Ectodermal cell (in vitro differentiated cells): ENCODE data around the gene TAF11L10.
"Not testable (repeated sequence)": the region's sequence is repeated elsewhere in the genome, so short reads cannot be mapped to it uniquely, and the experiment has no call there.

Experiments used
- H3K27ac ChIP-seq: 2 replicates; pipeline ENCODE4 v1.7.0; 2013; ENCODE audit warnings: mild to moderate bottlenecking, low read depth, low read length; ENCODE audit not compliant: insufficient read depth, poor library complexity, severe bottlenecking
- H3K27me3 ChIP-seq: 2 replicates; pipeline ENCODE4 v1.7.0; 2013; ENCODE audit warnings: mild to moderate bottlenecking, low read length; ENCODE audit not compliant: insufficient read depth, control insufficient read depth, poor library complexity, severe bottlenecking
- H3K36me3 ChIP-seq: one replicate; pipeline ENCODE4 v1.7.0; 2013; ENCODE audit warnings: low read length; ENCODE audit not compliant: control insufficient read depth, insufficient read depth
- H3K4me1 ChIP-seq: one replicate; pipeline ENCODE4 v1.7.0; 2013; ENCODE audit warnings: low read length; ENCODE audit not compliant: control insufficient read depth, insufficient read depth
- H3K4me3 ChIP-seq: 2 replicates; pipeline ENCODE4 v1.7.0; 2013; ENCODE audit warnings: low read depth, low read length, control low read depth; ENCODE audit not compliant: insufficient read depth
- H3K9me3 ChIP-seq: 2 replicates; pipeline ENCODE4 v1.7.0; 2013; ENCODE audit warnings: mild to moderate bottlenecking, low read length, moderate library complexity; ENCODE audit not compliant: control insufficient read depth
- WGBS, 2 experiments: methylation state at CpG; one replicate each; pipeline ENCODE4 v1.1.7; 2013; ENCODE audit warnings: missing lambda C conversion rate in 2 of 2; 5-methylcytosine and 5-hydroxymethylcytosine counted together

The TAF11L10 gene

GRCh38 chr5:17603880-17604279, 6.3 kb upstream of the TAF11L10 start, which contains the start of gene TAF11L11:
TSS of gene TAF11L11 (plus strand) at chr5:17604183.
- H3K27me3 ChIP-seq, H3K4me3 ChIP-seq, H3K36me3 ChIP-seq, H3K4me1 ChIP-seq, H3K9me3 ChIP-seq, H3K27ac ChIP-seq: not testable (repeated sequence)
- 95 to 100% methylated on average over 4 to 6 of the region's 6 CpGs for WGBS, 2 experiments

DNA sequence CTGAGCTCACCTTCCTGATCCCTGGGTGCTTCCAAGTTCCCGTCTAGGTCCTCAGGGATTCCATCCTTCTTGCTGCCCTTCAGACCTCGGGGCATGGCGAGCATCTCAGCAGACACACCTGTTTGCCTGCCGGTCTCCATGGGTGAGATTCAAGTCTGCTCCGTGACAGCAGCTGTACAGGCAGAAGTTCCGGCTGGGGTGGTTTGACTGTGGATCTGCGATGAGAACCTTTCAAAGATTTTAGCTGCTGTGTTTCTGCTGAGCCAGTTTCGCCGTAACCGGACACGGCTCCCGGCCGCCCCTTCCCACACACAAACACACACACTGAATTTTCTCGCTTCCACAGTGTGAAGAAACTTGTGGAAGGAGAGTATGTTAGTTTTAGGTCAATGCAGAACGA, 3.4 kb downstream of the TAF11L10 start, which contains the start of gene TAF11L9:
TSS of gene TAF11L9 (minus strand) at position 140 of the 400 bp plus-strand sequence.
- not testable (repeated sequence) for H3K27ac ChIP-seq, H3K9me3 ChIP-seq, H3K36me3 ChIP-seq, H3K27me3 ChIP-seq, H3K4me3 ChIP-seq, H3K4me1 ChIP-seq
- 100% methylated on average over 4 of the region's 15 CpGs; no CpG with 5 or more reads in 1 of the 2 experiments for WGBS, 2 experiments

DNA sequence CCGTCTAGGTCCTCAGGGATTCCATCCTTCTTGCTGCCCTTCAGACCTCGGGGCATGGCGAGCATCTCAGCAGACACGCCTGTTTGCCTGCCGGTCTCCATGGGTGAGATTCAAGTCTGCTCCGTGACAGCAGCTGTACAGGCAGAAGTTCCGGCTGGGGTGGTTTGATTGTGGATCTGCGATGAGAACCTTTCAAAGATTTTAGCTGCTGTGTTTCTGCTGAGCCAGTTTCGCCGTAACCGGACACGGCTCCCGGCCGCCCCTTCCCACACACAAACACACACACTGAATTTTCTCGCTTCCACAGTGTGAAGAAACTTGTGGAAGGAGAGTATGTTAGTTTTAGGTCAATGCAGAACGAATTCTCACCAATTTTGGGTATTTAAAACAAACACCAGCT, 6.8 kb downstream of the TAF11L10 start, which contains the start of gene TAF11L8:
TSS of gene TAF11L8 (minus strand) at position 101 of the 400 bp plus-strand sequence.
- not testable (repeated sequence) for H3K4me3 ChIP-seq, H3K27ac ChIP-seq
- no CpG with 5 or more reads among the region's 16 CpGs for WGBS, 2 experiments

DNA sequence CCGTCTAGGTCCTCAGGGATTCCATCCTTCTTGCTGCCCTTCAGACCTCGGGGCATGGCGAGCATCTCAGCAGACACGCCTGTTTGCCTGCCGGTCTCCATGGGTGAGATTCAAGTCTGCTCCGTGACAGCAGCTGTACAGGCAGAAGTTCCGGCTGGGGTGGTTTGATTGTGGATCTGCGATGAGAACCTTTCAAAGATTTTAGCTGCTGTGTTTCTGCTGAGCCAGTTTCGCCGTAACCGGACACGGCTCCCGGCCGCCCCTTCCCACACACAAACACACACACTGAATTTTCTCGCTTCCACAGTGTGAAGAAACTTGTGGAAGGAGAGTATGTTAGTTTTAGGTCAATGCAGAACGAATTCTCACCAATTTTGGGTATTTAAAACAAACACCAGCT, 12.0 kb downstream of the TAF11L10 start, which contains the start of gene TAF11L7:
TSS of gene TAF11L7 (minus strand) at position 101 of the 400 bp plus-strand sequence.
- not testable (repeated sequence) for H3K27me3 ChIP-seq, H3K4me1 ChIP-seq, H3K4me3 ChIP-seq, H3K27ac ChIP-seq, H3K36me3 ChIP-seq, H3K9me3 ChIP-seq
- WGBS, 2 experiments, result no CpG with 5 or more reads among the region's 16 CpGs

More for the DNA sequence above, 6.8 kb downstream of the TAF11L10 start, which contains the start of gene TAF11L8:
- H3K36me3 ChIP-seq, H3K9me3 ChIP-seq, H3K4me1 ChIP-seq, H3K27me3 ChIP-seq: not testable (repeated sequence)
